Measurements from ENCODE around the gene SLC9A1. TPM values are rescaled to one million over a fixed set of nuclear protein-coding genes. Genes with fewer than 3 reads are reported as not detected.

Gene SLC9A1
- total RNA-seq, 1 donor from 2014 or later: 37.7 TPM

GRCh38 chr1:27166351-27166802 is 11.5 kb upstream of the SLC9A1 start:
- TF ChIP-seq CTCF (IDR thresholded peaks at IDR 0.05; ENCODE audit: insufficient read depth, low read length, poor library complexity, severe bottlenecking): no peak
- Histone ChIP-seq H3K27me3 (ENCODE audit: control insufficient read depth, insufficient read depth, low read length) (no peaks in the 10 kb centered on the region), H3K36me3 (ENCODE audit: control insufficient read depth, insufficient read depth, low read length) (no peaks in the 10 kb centered on the region), H3K4me3 (ENCODE audit: low read depth, low read length) (no peak overlapping the region)
- DNase-seq (ENCODE audit: low read depth): no peak

- no peaks in the 10 kb centered on the region for H3K36me3 ChIP-seq (ENCODE audit: control insufficient read depth, insufficient read depth, low read length)
- no peaks in the 10 kb centered on the region for H3K27me3 ChIP-seq (ENCODE audit: control insufficient read depth, insufficient read depth, low read length)
- TF ChIP-seq CTCF (IDR thresholded peaks at IDR 0.05; ENCODE audit: insufficient read depth, low read length, poor library complexity, severe bottlenecking): no peak
- no peak overlapping the region for H3K4me3 ChIP-seq (ENCODE audit: low read depth, low read length)
- DNase-seq (ENCODE audit: low read depth): no peak
Observed at GRCh38 chr1:27163093-27163492, 8.2 kb upstream of the SLC9A1 start.

GRCh38 chr1:27162090-27162489 is 7.2 kb upstream of the SLC9A1 start:
- DNase-seq (ENCODE audit: low read depth): no peak
- Histone ChIP-seq H3K27me3 (ENCODE audit: control insufficient read depth, insufficient read depth, low read length) (no peaks in the 10 kb centered on the region), H3K4me3 (ENCODE audit: low read depth, low read length) (no peak overlapping the region), H3K36me3 (ENCODE audit: control insufficient read depth, insufficient read depth, low read length) (no peaks in the 10 kb centered on the region)
- TF ChIP-seq CTCF (IDR thresholded peaks at IDR 0.05; ENCODE audit: insufficient read depth, low read length, poor library complexity, severe bottlenecking): no peak

GRCh38 chr1:27161594-27161993 is 6.7 kb upstream of the SLC9A1 start:
- Histone ChIP-seq H3K36me3 (ENCODE audit: control insufficient read depth, insufficient read depth, low read length) (no peaks in the 10 kb centered on the region), H3K27me3 (ENCODE audit: control insufficient read depth, insufficient read depth, low read length) (no peaks in the 10 kb centered on the region), H3K4me3 (ENCODE audit: low read depth, low read length) (no peak overlapping the region)
- no peak for DNase-seq (ENCODE audit: low read depth)
- no peak for TF ChIP-seq CTCF (IDR thresholded peaks at IDR 0.05; ENCODE audit: insufficient read depth, low read length, poor library complexity, severe bottlenecking)

- no peak overlapping the region for H3K4me3 ChIP-seq (ENCODE audit: low read depth, low read length)
Observed at GRCh38 chr1:27157194-27157593, 2.3 kb upstream of the SLC9A1 start.

More at GRCh38 chr1:27157194-27157593, 2.3 kb upstream of the SLC9A1 start:
- H3K27me3 ChIP-seq (ENCODE audit: control insufficient read depth, insufficient read depth, low read length): no peaks in the 10 kb centered on the region
- no peak for DNase-seq (ENCODE audit: low read depth)
- no peak for TF ChIP-seq CTCF (IDR thresholded peaks at IDR 0.05; ENCODE audit: insufficient read depth, low read length, poor library complexity, severe bottlenecking)
- H3K36me3 ChIP-seq (ENCODE audit: control insufficient read depth, insufficient read depth, low read length): no peaks in the 10 kb centered on the region
